ENCODE measurements around the gene CIAO3.
"Not testable (repeated sequence)": the region's sequence is repeated elsewhere in the genome, so short reads cannot be mapped to it uniquely, and the experiment has no call there.

The CIAO3 gene

GRCh38 chr16:712740-713250 is 28.0 kb downstream of the CIAO3 start:
- TF ChIP-seq CTCF (IDR thresholded peaks at IDR 0.05; ENCODE audit: low read depth, low read length, missing control alignments), result peak; percentile 56
- H3K4me3 ChIP-seq (replicated peaks; ENCODE audit: low read depth, low read length); DNase-seq (ENCODE audit: extremely low read depth, low read depth): not testable (repeated sequence)

- DNase-seq (ENCODE audit: extremely low read depth, low read depth), result no peak
These were observed 29.1 kb downstream of the CIAO3 start for GRCh38 chr16:711548-712320.

GRCh38 chr16:711084-711483 is 29.7 kb downstream of the CIAO3 start:
- H3K4me3 ChIP-seq (replicated peaks; ENCODE audit: low read depth, low read length), result no peak overlapping the region
- no peak for DNase-seq (ENCODE audit: extremely low read depth, low read depth)
- TF ChIP-seq CTCF (IDR thresholded peaks at IDR 0.05; ENCODE audit: low read depth, low read length, missing control alignments), result no peak

More at GRCh38 chr16:711548-712320, 29.1 kb downstream of the CIAO3 start:
- TF ChIP-seq CTCF (IDR thresholded peaks at IDR 0.05; ENCODE audit: low read depth, low read length, missing control alignments), result peak; percentile 91
- H3K4me3 ChIP-seq (replicated peaks; ENCODE audit: low read depth, low read length), result no peak overlapping the region

GRCh38 chr16:710500-711075 is 30.2 kb downstream of the CIAO3 start:
- H3K4me3 ChIP-seq (replicated peaks; ENCODE audit: low read depth, low read length), result no peak overlapping the region
- DNase-seq (ENCODE audit: extremely low read depth, low read depth), result no peak
- TF ChIP-seq CTCF (IDR thresholded peaks at IDR 0.05; ENCODE audit: low read depth, low read length, missing control alignments), result no peak

- no peak for TF ChIP-seq CTCF (IDR thresholded peaks at IDR 0.05; ENCODE audit: low read depth, low read length, missing control alignments)
- no peak for DNase-seq (ENCODE audit: extremely low read depth, low read depth)
These were observed 31.0 kb downstream of the CIAO3 start for GRCh38 chr16:709566-710499.

GRCh38 chr16:708959-709358 is 31.8 kb downstream of the CIAO3 start:
- H3K4me3 ChIP-seq (replicated peaks; ENCODE audit: low read depth, low read length), result no peak overlapping the region
- no peak for TF ChIP-seq CTCF (IDR thresholded peaks at IDR 0.05; ENCODE audit: low read depth, low read length, missing control alignments)
- no peak for DNase-seq (ENCODE audit: extremely low read depth, low read depth)

More at GRCh38 chr16:709566-710499, 31.0 kb downstream of the CIAO3 start:
- no peak overlapping the region for H3K4me3 ChIP-seq (replicated peaks; ENCODE audit: low read depth, low read length)

Measured in HFF-Myc (cell line).